ENCODE data around the gene LILRB5. TPM values are rescaled to one million over a fixed set of nuclear protein-coding genes. Genes with fewer than 3 reads are reported as not detected.
A peak's percentile ranks its signal among the peaks of the same experiment; 100 is the strongest.
"Not testable (repeated sequence)": the region's sequence is repeated elsewhere in the genome, so short reads cannot be mapped to it uniquely, and the experiment has no call there.

LILRB5 gene
- total and polyA plus RNA-seq, 11 donors, result 1.4 to 22.2 (median 3.9) TPM

- H3K27me3 ChIP-seq, result no peaks in the 10 kb centered on the region
- intact Hi-C loops (cut with DNase I), result no loop called here
- 64 to 73% (median 70%) methylated on average over 18 of the region's 18 CpGs for WGBS, 4 donors
- peaks cover 15 to 80% (median 51%) of the 10 kb centered on the region in 12 donors for H3K4me1 ChIP-seq
- H3K36me3 ChIP-seq, result peaks cover 2 to 54% (median 49%) of the 10 kb centered on the region in 9 donors
- no peak for TF ChIP-seq POLR2A (IDR thresholded peaks at IDR 0.05)
- TF ChIP-seq, protein P1, sequence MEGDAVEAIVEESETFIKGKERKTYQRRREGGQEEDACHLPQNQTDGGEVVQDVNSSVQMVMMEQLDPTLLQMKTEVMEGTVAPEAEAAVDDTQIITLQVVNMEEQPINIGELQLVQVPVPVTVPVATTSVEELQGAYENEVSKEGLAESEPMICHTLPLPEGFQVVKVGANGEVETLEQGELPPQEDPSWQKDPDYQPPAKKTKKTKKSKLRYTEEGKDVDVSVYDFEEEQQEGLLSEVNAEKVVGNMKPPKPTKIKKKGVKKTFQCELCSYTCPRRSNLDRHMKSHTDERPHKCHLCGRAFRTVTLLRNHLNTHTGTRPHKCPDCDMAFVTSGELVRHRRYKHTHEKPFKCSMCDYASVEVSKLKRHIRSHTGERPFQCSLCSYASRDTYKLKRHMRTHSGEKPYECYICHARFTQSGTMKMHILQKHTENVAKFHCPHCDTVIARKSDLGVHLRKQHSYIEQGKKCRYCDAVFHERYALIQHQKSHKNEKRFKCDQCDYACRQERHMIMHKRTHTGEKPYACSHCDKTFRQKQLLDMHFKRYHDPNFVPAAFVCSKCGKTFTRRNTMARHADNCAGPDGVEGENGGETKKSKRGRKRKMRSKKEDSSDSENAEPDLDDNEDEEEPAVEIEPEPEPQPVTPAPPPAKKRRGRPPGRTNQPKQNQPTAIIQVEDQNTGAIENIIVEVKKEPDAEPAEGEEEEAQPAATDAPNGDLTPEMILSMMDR (IDR thresholded peaks at IDR 0.05), result no peak
- no peaks in the 10 kb centered on the region for H3K9me3 ChIP-seq
- peak in 4 of 5 donors; percentile 69 to 80 (median 72) for DNase-seq
- ATAC-seq, result peak; percentile 49 to 78 (median 64)
- peak overlapping the region in 1 of 12 donors; percentile 58 for H3K4me3 ChIP-seq
- H3K27ac ChIP-seq, result peak overlapping the region in 11 of 12 donors; percentile 39 to 91 (median 68)
Measured at GRCh38 chr19:54207983-54208783, 48.9 kb downstream of the LILRB5 start.

GRCh38 chr19:54207676-54207982 lies 49.4 kb downstream of the LILRB5 start:
- H3K9me3 ChIP-seq, result no peaks in the 10 kb centered on the region
- DNase-seq, result peak in 1 of 5 donors; percentile 71
- TF ChIP-seq, protein P1 (IDR thresholded peaks at IDR 0.05), result no peak
- TF ChIP-seq POLR2A (IDR thresholded peaks at IDR 0.05), result no peak
- H3K4me1 ChIP-seq, result peaks cover 17 to 86% (median 57%) of the 10 kb centered on the region in 12 donors
- H3K36me3 ChIP-seq, result peaks cover 2 to 59% (median 55%) of the 10 kb centered on the region in 9 donors
- no peaks in the 10 kb centered on the region for H3K27me3 ChIP-seq
- ATAC-seq, result no peak
- H3K4me3 ChIP-seq, result peak overlapping the region in 1 of 12 donors; percentile 58
- H3K27ac ChIP-seq, result peak overlapping the region in 9 of 12 donors; percentile 30 to 91 (median 56)
- WGBS, 4 donors, result 74 to 80% (median 78%) methylated on average over 5 of the region's 5 CpGs
- intact Hi-C loops (cut with DNase I), result no loop called here

DNA sequence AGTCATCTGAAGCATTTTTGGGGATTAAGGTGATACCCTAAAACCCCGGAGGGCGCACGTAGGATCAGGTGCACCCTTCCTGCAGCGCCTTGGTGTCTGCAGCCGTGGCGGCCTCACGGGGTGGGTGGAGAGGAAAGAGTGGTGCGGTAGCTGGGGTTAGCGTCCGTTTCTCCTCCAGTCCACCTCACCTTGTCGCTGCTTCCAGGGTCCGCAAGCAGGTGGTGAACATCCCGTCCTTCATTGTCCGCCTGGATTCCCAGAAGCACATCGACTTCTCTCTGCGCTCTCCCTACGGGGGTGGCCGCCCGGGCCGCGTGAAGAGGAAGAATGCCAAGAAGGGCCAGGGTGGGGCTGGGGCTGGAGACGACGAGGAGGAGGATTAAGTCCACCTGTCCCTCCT lies 49.9 kb downstream of the LILRB5 start:
- Histone ChIP-seq H3K36me3 (peaks cover 2 to 63% (median 59%) of the 10 kb centered on the region in 9 donors), H3K4me1 (peaks cover 20 to 90% (median 61%) of the 10 kb centered on the region in 12 donors), H3K27ac (peak overlapping the region in 7 of 12 donors; percentile 30 to 91 (median 50)), H3K4me3 (peak overlapping the region in 1 of 12 donors; percentile 58)
- H3K9me3 ChIP-seq; ATAC-seq; intact Hi-C loops (cut with DNase I); H3K27me3 ChIP-seq: not testable (repeated sequence)
- DNase-seq, result peak in 1 of 5 donors; percentile 46
- 72 to 80% (median 77%) methylated on average over 23 of the region's 23 CpGs for WGBS, 4 donors

- H3K27ac ChIP-seq, result peak overlapping the region in 6 of 12 donors; percentile 30 to 91 (median 56)
- intact Hi-C loops (cut with DNase I), result no loop called here
- peaks cover 2 to 67% (median 63%) of the 10 kb centered on the region in 9 donors for H3K36me3 ChIP-seq
- DNase-seq (no peak), ATAC-seq (no peak)
- WGBS, 4 donors, result 51 to 87% (median 78%) methylated on average over 4 to 13 of the region's 13 CpGs
- H3K27me3 ChIP-seq, result no peaks in the 10 kb centered on the region
- TF ChIP-seq, protein P1 (IDR thresholded peaks at IDR 0.05), result no peak
- TF ChIP-seq POLR2A (IDR thresholded peaks at IDR 0.05), result no peak
- no peaks in the 10 kb centered on the region for H3K9me3 ChIP-seq
- H3K4me3 ChIP-seq, result peak overlapping the region in 1 of 12 donors; percentile 58
- H3K4me1 ChIP-seq, result peaks cover 23 to 94% (median 65%) of the 10 kb centered on the region in 12 donors
Measured at GRCh38 chr19:54206831-54207177, 50.3 kb downstream of the LILRB5 start.

Data from heart left ventricle (tissue), 16 donors.